Hindlimb muscle (tissue), 1 donor: ENCODE results near the gene GCHFR. TPM values are rescaled to one million over a fixed set of nuclear protein-coding genes. Genes with fewer than 3 reads are reported as not detected.

Source experiments
- DNase-seq: peaks from one replicate; pipeline ENCODE4 v3.0.0-alpha.2; 2013
- polyA plus RNA-seq: library from polyadenylated mRNA; unstranded; fragments of 120-200 nt; gene quantifications from one replicate; pipeline ENCODE4 v1.2.1, GENCODE V29; 2013; ENCODE audit not compliant: insufficient read length

Gene GCHFR
- polyA plus RNA-seq, 1 donor, result 4.7 TPM

DNA sequence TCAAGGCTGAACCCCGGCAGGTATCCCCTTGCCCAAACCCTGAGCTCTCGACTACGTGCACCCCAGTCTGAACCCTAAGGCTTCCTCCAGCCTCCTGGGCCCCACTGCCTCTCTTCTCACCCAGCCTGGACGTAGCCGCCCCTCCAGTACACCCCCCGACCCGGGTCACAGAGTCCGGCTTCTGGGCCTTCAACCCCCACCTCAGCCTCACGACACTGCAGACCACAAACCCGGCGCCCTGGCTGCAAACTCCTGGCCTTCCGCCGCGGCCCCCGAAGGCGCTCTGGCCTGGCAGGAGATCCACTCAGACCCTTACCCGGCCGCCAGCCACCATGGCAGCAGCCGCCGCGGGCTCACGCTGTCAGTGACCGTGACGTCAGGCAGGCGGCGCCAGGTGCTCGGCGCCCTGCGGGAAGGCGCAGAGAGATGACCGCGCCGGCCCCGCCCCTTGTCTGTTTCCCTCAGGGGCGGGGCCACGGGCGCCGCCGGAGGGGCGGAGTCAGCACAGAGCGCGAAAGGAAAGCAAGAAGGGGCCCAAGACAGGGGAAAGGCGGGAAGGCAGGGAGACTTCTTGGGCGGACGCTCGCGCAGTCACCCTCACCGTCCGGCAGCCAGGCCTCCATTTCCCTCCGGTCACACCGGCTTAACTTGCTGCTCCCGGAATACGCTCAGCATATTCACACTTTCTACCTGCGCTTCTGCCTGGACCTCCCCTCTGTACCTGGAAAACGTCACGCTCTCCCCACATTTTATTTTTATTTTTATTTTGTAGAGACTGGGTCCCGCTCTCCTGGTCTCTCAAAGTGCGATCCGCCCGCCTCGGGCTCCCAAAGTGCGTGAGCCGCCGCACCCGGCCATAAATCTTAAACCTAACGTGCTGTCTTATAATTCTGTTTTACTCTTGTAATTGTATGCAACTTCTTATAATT lies 8.7 kb upstream of the GCHFR start, which contains the start of gene RMDN3:
Gene RMDN3 (minus strand): TSS at position 372 of the 929 bp plus-strand sequence. CDS start 471 bp downstream, outside the sequence.
- peak; percentile 98 for DNase-seq

DNA sequence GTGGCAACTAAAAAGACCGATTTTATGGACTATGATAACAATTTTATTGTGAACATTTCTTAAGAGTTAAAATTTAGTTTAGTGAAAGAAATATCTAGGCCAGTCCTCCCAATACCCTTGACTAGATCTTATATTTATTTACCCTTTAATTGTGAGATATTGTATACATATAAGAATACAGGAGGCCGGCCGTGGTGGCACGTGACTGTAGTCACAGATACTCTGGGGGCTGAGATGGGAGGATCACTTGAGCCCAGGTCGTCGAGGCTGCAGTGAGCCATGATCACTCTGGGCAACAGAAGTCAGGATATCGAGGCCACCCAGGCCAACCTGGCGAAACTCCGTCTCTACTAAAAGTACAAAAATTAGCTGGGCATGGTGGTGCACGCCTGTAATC lies 8.1 kb upstream of the GCHFR start:
- no peak for DNase-seq

DNA sequence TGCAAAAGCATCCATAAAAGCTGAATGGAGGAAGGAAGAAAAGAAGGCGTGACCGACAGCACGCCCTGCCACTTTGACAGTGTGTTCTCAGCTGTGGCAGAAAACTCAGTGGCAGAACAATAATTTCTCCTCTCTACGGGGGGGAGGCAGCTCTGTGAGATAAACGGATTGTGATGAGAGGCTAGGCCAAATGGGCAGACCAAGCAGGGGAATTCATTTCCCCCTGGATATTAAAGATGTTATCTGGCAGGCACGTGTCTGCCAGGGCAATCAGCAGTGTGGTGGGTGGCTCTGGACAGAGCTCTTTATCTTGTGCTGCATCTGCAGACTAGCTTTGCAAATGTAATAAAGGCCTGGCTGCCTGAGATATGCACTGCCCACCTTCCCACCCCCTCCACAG lies 6.9 kb upstream of the GCHFR start:
- DNase-seq, result no peak

DNA sequence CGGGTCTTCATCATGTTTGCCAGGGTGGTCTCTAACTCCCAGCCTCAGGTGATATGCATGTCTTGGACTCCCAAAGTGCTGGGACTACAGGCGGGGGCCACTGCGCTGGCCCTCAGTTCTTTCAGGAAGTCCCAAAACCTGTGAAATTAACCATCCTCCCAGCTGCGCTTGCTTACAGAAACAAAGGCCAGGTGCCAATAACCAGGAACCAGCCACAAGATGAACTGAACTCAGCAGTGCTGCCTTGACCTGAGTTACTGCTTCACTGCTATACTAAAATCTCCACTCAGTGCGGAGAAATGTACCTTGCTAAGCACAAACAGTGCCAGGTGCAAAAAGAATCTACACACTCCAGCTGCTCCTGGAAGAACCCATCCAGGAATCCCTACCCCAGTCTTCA lies 3.9 kb upstream of the GCHFR start:
- DNase-seq, result no peak

DNA sequence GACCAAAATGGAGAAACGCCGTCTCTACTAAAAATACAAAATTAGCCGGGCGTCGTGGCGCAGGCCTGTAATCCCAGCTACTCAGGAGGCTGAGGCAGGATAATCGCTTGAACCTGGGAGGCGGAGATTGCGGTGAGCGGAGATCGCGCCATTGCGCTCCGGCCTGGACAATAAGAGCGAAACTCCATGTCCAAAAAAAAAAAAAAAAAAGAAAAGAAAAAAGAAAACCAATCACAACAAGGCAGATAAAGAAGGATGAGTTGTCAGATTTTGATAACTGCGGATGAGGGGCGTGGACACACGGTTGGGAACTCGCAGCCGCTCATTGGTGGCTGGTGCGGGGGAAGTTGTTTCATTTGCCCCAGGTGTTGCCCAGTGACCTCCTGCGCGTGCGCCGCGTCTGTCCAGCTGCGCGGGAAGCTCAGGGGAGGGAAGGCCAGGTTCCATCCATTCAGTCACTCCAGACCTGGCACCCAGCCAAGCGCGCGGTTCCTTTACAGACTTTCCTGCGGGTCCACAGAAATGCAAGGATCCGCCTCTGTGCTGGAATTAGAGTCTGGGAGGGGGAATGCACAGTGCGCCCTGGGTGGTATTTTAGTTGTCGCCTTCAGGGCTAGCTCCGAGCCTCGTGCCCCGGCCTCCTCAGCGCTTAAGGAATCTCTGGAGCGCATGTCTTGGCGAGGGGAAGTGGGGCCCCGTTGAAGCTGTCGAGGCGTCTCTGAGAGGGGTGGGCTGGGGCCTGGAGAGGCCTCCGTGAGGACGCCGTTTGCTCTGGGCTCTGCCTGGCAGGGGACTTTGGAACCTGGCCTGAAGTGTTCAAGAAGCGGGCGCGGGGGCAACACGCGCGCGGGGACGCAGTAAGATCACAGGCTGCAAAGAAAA lies 708 bp upstream of the GCHFR start:
- DNase-seq, result peak; percentile 71

DNA sequence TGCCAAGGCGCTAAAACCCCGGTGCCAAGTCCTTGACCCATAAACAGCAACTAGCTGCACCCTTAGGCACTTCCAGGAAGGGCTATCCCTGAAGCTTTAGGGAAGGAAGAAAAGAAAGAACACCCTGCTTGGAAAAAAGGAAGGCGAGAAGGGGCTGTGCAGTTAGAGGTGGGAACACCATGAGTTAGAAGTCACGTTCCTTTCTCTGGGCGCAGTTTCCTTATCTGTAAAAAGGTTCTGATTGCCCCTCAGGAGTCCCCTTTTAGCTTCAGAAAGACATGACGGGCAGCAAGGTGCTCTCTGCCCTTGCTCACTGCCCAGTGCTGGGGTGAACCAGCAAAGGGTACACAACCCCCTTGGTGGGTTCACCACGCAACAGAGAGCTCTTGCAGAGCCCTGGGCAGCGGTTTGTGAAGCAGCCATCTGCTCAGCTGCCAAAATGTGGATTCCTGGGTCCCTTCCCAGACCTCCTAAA lies 798 bp downstream of the GCHFR start:
- no peak for DNase-seq

DNA sequence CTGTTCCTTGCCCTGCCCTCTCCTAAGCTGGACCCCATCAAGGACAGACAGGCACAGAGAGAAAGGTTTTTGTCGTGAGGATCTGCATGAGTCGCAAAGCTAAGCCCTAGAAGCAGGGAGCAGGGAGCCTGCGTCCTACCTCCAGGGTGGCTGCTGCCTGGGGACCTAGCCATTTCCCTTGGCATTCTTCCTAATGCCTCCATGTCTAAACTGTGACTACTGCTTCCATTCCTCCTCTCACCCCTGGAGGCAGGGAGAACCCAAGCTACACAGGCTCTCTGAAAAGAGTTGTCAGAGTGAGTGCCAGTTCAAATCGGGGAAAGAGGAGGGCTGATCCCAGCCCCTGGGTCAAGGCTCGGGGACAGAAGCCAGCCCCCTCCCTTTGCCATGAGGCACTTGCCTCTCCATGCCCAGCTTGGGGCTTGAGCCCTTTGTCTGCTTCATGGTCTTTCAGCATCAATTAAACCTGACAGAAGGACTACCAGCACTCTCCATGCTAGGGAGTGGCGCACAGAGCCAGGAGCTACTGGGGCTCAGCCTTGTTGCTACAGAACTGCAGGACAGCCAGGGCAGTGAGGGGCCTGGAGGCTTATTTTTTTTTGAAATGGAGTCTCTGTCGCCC lies 2.4 kb downstream of the GCHFR start:
- DNase-seq, result no peak

DNA sequence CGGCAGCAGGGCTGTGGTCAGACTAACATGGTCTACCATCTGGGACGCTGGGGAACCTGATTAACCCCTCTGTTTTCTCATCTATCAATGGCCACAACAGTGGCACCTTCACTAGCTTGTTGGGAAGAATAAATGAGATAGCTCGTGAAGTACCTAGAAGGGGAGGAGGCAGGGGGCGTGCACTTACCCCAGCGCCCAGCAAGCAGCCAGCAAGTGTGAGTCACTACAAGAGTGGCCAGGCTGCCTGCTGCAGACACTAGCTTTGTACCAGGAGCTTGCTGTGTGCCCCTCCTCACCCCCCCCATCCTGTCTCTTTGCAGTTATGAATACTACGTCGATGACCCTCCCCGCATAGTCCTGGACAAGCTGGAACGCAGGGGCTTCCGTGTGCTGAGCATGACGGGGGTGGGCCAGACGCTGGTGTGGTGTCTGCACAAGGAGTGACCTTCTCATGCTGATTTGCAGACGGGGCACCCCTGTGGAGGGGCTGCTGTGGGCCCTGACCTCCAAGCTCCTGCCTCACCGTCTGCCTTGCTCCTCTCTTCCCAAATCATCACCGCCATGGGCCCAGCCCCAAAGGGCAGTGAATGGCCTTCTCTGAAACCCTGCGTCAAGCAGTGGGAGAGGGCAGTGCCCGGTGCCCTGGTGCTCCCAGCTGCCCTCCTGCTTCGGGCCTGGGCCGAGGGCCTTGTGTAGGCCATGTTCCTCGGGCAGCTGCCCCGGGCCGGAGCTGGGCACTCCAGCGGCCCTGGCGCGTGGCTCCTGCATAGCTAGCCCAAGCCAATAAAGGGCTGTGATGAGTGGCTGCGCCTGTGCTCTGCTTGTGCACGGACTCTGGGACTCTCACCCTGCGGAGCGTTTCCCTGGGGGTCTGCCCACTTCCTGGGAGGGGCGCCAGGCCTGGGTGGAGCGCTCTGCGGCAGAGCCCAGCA lies 3.3 kb downstream of the GCHFR start:
- no peak for DNase-seq

DNA sequence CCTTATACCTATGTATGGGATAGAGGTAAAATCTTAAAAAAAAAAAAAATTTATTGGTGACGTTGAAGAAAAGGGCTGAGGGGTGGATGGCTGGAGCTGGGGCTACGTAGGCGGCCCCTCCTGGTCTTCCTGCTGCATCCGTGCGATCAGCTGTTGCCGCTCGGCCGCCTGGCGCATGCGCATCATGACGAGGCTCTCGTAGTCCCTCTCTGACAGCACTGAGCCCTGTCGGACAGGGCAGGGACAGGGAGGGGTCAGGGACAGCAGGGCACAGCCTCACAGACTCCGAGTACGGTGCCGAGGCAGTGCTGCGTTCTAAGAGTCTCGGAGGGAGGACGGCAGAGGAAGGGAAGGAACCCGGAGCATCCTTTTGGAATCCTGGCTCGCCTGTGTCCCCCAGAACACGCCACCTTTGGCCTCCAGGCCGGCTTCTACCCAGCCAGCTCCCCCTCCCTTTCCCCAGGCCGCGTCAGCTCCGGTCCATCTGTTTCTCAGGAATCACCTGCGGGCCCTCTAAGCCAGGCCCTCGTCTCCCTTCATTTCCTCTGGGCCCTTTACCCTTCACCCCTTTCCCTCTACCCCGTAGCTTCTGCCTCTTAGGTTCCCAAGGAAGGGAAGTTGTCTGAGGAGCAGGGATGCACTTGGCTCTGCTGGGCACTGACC lies 4.1 kb downstream of the GCHFR start:
- DNase-seq, result no peak

DNA sequence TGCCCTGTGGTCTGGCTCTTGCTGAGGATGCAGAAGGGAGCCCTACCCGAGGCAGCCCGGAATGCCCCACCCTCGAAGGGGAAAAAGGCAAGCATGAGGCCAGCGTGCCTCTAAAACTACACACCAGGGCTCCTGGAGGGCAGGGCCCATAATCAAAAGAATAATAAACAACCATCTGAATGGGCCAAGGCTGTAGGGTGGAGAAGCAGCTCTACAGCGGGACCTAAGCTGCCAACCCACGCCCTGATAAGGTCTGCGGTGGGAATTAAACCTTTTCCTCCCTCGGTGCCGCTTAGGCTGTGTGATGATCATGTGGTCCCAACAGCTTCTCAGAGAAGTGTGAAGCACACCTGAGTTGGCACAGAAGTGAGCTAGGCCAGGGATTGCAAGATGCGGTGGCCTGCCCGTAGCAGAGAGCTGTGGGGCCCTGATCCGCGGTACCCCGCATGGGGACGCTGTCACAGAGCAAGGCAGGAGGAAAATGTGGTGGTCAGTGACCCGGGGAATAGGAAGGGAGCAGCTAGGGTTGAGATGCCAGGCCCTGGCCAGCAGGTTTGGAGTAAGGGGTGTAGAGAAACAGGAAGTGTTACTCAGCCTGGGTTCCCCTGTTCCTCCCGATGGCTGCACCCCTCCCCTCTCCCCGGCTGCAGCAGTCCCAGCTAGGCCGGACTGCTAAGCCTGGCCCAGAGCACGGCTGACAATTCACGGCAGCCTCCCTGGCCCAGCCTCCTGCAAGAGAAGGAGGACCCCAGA lies 4.8 kb downstream of the GCHFR start:
- DNase-seq, result no peak

DNA sequence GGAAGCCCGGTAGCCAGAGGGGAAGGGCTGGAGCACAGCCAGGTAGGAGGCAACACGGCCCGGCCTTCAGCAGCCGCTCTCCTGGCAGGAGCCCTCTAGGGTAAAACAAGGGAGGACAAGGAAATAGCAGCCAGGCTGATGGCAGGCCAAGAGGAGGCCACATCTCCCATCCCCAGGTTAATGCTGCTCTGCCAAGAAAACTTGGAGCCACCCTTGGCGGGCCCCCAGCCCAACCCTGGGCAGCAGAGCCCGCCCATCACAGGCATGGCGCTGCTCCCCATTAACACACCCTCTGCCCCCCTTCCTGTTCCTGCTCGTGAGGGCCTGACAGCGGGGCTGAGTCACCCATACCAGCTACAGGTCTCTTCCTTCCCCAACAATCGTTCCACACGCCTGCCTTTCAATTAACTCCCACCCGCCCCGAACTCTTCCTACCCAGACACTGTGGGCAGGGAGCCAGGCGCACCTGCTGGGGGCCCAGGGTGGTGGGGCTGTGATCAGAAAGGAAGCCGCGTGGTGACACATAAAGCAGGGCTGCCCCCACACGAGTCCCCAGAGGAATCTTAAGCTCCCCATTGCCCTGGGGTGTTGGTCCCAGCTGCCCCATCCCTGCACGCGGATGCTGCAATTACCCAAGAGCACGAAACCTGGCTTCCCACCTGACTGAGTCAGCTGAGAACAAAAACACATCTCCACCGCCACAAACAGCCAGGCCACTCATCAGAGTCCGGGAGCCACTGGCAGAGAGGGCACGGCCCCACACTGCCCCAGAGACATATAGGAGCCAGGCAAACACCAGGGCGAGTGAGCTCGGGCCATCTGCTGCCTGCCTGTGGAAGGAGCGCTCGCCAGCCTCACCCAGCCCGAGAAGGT lies 5.6 kb downstream of the GCHFR start, which contains the start of gene C15orf62:
Gene C15orf62 (plus strand): TSS at position 707 of the 873 bp plus-strand sequence. CDS start 516 bp downstream, outside the sequence.
- DNase-seq, result no peak

DNA sequence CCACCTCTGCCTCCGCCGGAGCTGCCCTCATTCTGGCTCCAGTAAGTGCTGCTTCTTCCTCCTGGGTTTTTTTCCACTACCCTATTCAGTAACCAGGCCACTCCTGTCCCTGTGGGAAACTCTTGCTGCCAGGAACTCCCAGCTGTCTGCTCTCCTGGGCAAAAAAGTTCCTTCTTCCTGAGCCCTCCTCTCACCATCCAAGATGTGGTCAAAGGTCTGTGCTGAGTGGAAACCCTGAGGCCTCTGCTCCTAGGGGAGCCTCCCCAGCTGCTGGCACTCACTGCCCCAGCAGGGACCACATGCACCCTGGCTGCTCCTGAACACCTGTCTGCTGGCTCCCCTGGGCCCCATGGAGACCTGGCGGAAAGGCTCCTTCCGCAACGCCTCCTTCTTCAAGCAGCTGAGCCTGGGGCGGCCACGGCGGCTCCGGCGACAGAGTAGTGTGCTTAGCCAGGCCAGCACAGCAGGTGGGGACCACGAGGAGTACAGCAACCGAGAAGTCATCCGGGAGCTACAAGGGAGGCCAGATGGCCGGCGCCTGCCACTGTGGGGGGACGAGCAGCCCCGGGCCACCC lies 6.4 kb downstream of the GCHFR start:
- no peak for DNase-seq

DNA sequence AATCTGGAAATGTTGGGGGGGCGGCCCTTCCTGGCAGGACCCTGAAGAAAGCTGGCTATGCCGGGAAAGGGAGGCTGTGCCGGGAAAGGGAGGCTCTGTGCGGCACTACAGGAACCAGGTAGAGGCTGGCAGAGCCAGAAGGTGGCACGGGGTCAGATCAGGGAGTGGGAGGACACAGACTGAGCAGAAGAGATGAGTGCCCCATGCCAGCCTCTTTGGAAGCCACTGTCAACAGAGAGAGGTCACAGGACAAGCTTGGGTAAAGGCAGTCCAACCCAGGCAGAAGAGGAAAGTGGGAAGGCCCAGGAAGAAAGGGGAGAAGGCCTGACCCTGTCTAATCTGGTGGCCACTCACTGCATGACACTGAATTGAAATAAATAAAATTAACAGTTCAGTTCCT lies 7.4 kb downstream of the GCHFR start:
- DNase-seq, result no peak

DNA sequence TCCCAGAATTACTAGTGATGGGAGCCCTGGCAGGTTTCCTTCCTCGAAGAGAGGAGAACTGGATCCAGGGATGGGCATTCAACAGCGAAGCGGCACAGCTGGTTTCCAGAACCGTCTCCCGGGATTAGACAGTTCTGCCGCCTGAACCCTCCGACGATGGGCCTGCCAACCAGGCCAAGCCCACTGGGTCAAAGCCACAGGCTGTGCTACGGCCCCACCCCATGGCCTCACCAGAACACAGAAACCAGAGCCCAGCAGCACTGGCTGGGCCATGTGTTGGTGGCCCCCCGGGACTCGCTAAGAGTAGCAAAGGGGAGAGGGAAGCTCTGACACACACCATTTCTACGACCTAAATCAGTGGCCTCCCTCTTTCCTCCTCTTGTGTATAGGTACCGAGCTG lies 8.1 kb downstream of the GCHFR start:
- no peak for DNase-seq

DNA sequence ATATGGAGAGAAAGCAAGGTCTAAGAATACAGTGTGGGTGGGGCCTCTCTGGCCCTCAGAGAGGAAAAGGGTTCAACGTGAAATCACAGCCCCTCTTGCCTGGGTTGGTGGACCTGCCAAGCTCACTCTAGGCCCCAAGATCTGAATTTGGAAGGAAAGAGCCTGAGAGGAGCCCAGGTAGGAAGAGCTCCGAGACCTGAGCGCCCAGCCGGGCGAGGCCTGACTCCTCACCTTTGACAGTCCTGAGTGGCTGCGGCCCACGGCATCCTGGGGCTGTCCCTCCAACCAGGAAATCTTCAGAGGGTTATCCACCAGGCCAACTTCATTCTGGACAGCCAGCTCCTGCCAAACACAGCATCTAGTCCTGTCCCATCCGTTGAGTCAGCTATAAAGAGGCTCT lies 9.6 kb downstream of the GCHFR start:
- no peak for DNase-seq

DNA sequence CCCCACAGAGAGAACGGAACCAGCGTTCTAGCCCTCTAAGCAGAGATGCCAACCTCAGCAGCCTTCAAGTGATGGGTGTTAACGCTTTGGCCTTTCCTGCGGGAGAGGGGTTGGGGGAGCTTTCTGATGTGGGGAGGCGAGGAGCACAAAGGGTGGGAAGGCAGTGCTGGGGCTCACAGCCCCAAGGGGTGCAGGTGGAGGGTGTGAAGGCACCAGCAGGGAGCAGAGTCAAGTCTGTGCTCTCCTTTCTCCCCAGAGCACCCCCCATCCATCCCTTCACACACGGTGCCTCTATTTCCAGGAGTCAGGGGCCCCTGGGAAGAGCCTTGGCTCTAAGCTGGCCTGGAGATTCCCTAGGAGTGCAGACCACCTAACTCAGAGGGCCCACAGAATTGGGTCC lies 10.0 kb downstream of the GCHFR start:
- no peak for DNase-seq

DNA sequence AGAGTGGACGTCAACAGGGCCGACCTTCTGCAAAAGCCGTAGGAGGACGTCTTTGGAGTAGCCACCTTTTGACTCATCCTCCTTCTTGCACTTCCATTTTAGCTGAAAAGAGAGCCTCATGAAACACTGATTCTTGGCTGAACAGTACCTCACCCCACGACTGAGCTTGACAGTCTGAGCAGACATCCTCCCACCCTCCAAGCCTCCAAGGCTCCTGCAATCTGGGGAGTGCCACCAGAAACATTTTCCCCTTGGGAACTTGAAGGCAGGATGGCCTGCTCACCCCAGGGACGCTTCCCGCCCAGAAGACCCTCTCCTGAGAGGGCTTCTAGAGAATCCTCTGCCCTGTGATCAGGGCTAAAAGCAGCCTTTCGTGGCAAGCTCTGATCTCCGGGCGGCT lies 11.1 kb downstream of the GCHFR start:
- no peak for DNase-seq

DNA sequence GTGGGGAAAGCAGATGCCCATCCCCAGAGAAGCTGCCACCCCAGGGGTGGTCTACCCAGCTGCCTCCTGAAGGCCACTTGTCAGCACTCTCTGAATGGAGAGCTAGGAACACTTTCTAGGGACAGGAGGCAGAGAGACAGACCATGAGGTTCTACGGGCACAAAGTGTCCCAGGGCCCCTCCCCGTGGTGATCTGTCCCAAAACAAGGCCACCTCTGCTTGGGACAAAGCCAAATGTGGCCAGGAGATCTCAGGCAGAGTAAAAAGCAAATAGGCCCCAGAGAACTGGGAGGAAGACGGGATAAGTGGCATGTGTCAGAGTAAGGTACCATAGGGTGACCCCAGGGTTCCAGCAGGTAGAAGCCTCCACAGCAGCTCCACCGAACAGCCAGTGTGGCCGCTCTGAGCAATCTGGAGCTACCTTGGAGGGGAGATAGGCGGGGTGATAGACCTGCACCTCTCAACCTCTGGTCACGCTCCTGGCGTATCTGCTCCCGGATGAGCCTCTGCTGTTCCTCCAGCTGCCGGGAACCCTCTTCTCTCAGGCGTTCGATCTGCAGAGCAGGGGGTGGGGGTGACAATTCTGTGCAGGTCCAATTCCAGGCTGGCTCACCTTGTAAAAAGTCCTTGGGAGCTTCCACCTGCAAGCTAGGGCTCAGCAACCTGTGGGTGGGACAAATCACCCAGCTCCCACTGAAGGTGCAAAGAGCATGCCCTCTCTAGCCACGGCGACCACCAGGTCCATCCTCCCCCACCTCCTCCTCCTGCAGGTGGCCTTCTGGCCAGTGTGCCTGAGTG lies 12.1 kb downstream of the GCHFR start:
- DNase-seq, result no peak
